DMS153 treated with DMSO at 0.1 percent for 48 hours (cell line): ENCODE data around the gene G6PC1.
A peak's percentile ranks its signal among the peaks of the same experiment; 100 is the strongest.
"Not testable (repeated sequence)": the region's sequence is repeated elsewhere in the genome, so short reads cannot be mapped to it uniquely, and the experiment has no call there.

Source experiments
- DNase-seq: peaks from one replicate; lab custom pipeline; 2025; ENCODE audit not compliant: unreplicated experiment; lab: John Stamatoyannopoulos, UW

The G6PC1 gene

GRCh38 chr17:42901535-42902229 is 1.1 kb downstream of the G6PC1 start:
- DNase-seq: no peak

DNA sequence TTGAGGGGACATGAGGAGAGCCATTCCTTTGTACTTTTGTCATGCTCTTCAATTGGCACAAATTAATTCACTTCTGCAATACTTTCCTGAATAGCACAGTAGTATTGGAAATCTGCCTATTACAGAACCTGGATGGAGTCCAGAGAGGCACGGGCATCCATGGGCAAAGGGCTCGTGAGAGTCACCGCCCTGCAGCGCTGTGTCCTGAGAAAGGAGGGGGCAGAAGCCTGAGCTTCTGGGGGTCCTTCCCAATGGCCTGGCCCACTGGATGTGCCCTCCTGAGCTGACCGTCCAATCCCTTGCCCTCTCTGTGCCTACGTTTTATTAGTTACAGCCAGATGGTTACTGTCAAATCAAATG is 3.5 kb downstream of the G6PC1 start:
- no peak for DNase-seq

GRCh38 chr17:42906772-42907446 is 6.3 kb downstream of the G6PC1 start:
- no peak for DNase-seq

DNA sequence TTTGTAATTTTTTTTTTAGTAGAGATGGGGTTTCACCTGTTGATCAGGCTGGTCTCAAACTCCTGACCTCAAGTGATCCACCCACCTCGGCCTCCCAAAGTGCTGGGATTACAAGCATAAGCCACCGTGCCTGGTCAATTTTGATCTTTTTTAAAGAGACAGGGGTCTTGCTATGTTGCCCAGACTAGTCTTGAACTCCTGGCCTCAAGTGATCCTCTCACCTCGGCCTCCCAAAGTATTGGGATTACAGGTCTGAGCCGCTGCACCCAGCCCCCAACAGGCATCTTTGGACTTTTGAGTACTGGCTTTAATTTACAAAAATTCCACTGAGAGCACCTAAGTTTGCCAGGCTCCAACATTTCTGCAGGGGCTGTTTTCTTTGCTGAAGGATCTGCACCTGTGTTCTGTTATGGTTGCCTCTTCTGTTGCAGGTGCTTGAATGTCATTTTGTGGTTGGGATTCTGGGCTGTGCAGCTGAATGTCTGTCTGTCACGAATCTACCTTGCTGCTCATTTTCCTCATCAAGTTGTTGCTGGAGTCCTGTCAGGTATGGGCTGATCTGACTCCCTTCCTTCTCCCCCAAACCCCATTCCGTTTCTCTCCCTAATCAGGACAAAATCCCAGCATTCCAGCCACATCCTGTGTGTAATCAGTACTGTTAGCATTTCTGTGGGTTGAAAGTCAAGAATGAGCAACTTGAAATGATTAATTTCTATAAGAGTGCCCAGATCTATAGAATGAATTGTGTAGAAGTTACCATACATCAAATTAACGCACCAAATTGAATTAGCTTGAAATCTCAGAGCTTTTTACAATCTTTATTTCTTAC is 8.5 kb downstream of the G6PC1 start:
- no peak for DNase-seq

DNA sequence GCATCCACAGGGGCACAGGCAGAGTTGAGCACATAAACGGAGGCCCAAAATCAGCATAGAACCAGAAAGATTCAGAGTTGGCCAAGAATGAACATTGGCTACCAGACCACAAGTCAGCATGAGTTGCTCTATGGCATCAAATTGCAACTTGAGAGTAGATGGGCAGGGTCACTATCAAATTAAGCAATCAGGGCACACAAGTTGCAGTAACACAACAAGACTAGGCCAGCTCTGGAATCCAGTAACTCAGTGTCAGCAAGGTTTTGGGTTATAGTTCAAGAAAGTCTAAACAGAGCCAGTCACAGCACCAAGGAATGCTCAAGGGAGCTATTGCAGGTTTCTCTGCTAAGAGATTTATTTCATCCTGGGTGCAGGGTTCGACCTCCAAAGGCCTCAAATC is 12.9 kb downstream of the G6PC1 start:
- DNase-seq: no peak

DNA sequence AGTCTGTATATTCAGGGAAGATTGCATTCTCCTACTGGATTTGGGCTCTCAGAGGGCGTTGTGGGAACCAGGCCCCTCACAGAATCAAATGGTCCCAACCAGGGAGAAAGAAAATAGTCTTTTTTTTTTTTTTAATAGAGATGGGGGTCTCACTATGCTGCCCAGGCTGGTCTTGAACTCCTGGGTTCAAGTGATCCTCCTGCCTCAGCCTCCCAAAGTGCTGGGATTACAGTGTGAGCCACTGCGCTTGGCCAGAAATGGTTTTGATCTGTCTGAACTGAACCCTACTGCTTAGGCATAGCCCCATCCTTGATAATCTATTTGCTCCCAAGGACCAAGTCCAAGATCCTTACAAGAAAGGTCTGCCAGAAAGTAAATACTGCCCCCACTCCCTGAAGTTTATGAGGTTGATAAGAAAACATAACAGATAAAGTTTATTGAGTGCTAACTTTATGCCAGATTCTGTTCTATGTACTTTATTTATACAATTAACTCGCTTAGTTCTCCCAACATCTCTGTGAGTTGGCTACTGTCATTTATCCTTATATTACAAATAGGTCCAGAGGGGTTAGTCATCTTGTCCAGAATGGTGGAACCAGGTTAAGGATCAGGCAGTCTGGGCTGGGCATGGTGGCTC is 13.5 kb downstream of the G6PC1 start:
- no peak for DNase-seq

- not testable (repeated sequence) for DNase-seq
Measured at GRCh38 chr17:42915288-42915687, 14.7 kb downstream of the G6PC1 start.

DNA sequence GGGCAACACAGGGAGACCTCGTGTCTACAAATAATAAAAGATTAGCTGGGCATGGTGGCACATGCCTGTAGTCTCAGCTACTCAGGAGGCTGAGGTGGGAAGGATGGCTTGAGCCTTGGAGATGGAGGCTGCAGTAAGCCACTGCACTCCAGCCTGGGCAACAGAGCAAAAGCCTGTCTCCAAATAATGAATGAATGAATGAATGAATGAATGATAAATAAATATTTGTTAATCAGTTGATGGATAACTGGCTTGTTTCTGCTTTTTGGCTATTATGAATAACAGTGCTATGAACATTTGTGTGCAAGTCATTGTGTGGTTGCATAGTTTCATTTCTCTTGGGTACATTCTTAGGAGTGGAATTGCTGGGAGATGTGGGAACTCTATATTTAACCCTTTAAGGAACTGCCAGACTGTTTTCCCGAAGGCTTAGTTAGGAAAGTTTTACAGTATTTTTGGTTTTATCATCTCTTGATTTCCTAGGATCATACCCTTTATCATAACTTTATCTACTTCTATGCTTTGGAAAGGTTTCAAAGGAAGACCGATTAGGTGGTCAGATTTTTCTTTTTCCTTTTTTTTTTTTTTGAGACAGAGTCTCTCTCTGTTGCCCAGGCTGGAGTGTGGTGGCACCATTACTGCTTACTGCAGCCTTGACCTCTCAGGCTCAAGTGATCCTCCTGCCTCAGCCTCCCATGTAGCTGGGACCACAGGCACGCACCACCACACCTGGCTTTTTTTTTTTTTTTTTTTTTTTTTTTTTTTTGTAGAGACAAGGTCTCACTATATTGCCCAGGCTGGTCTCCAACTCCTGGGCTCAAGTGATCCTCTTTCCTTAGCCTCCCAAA is 16.0 kb downstream of the G6PC1 start:
- DNase-seq: not testable (repeated sequence)

DNA sequence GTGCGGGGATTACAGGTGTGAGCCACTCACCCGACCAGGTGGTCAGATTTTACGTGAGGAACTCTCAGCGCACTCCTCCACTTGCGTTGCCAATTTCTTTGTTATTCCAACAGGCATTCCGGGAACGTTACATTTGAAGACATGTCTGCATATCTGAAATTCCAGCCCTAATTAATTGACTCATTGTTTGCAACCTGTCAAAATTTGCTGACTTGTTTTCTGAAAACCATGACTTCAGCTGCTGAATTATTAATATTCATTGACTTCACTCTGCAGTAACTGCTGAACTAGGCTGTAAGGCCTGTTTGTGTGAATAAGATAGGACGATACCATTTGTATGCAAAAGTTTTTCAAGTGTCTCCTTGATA is 16.6 kb downstream of the G6PC1 start:
- no peak for DNase-seq

DNA sequence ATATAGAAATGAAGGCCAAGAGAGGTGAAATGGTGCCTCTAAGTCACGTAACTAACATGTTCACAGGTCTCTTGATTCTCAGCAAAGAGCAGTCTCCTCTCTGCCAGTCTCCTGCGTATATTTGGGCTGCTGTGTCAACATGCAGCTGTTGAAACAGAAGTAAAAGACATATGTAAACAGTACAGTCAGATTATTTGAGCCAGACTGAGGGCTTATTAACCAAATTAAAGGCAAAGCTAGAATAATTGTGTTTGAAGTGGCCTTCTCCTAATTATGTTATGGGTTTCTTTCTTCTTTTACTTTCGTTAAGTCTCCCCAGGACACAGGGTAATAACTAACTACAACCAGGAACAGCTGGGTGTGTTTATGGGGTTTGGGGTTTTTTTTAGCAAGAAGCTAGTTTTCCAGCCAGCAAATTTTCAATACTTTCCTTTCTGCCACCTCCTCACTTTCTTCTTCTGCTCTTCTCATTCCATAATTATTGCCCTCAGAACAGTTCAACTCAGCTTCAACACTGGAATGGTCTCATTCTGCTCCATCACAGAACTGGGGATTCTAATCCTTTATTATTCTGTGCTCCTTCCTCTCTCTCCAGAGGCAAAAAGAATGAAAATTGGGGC is 18.4 kb downstream of the G6PC1 start:
- peak; percentile 40 for DNase-seq

- DNase-seq: not testable (repeated sequence)
Measured at GRCh38 chr17:42919522-42920077, 19.0 kb downstream of the G6PC1 start.

DNA sequence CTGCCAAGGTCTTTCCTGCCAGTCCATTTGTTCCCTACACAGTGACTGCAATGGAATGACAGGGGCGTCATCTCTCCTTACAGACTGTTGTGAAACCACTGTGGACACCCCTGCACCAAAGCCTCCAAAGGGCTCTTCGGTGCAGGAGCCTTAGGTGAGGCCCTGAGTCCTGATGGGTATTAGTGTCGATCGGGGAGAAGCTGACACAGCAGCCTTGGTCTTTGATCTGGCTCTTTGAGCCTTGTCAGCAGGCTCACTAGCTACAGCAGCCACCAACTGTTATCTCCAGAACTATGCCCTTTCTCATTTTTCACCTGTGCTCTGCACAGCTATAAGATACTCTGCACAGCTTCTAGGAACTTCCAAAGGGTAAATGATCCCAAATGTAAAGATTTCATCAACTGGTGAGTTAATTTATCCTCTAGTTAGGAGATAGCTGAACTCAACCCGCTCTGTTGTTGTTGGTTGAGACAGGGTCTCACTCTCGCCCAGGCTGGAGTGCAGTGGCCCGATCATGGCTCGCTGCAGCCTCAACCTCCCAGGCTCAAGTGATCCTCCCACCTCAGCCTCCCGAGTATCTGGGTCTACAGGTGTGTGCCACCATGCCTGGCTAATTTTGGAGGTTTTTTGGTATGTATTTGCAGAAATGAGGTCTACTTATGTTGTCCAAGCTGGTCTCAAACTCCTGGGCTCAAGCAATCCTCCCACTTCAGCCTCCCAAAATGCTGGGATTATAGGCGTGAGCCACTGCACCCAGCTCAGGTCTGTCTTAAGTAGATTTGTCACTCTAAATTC is 19.7 kb downstream of the G6PC1 start:
- DNase-seq: no peak

DNA sequence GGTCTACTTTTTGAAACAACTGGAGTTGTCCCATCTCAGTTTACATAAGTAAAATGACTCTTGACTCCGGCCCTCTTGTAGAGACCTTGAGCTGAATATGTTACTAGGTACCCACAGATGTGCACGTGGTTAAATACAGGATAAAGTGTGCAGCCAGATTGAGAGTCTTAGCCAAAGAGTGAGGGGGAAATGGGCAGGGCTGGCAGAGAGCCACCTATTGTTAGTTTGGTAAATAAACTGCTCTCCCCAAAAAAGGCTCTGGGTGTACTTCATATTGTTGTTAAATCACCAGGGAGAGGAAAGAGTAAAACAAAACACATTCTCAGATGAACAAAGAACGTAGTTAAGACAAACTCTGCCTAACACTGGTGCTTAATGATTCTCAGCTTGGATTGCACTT is 20.3 kb downstream of the G6PC1 start:
- DNase-seq: peak; percentile 18

DNA sequence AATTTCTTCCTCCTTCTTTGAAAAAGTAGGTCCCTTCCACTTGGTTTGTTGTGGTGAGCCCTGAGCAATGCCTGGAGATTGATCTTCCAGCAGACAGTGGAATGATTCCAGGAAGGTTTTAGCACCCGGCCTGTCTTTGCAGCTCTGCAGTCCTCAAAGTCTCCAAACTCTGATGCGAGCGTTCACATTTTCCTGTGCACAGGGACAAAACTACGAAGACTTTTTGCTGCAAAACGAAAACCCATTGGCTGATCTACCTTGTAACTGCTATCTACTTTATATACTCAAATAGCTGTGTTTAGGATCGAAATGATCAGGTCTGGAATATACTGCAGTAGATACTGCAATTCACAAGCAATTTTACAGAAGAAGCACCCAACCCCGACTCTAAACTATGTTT is 21.7 kb downstream of the G6PC1 start:
- no peak for DNase-seq

- not testable (repeated sequence) for DNase-seq
Measured at GRCh38 chr17:42923472-42923871, 22.9 kb downstream of the G6PC1 start.

DNA sequence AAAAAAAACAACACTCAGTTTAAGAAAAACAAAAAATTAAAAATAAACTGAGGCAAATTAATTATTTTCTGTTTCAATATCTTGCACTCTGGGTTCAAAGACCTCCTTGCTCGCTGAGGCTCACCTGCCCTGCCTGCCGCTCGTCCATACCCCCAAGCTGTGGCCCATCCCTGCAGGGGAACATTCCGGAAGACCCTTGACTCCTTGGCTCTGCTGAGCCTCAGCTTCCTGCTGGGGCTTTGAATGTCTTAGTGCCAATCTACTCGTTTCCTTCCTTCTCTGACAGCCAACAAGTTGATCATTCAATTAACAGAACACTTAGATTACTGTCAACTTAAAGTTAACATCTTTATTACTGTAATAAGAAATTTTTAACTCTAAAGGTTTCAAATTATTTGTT is 24.3 kb downstream of the G6PC1 start:
- no peak for DNase-seq

GRCh38 chr17:42928714-42929496 is 28.3 kb downstream of the G6PC1 start:
- DNase-seq: no peak

- no peak for DNase-seq
Measured at GRCh38 chr17:42929497-42929844, 28.9 kb downstream of the G6PC1 start.
